Ovary (tissue), 9 donors: ENCODE measurements around the gene ADPRHL1. TPM values are rescaled to one million over a fixed set of nuclear protein-coding genes. Genes with fewer than 3 reads are reported as not detected.
A peak's percentile ranks its signal among the peaks of the same experiment; 100 is the strongest.

ENCODE experiments used
- DNase-seq, 5 donors: peaks; one replicate each; pipeline ENCODE4 v3.0.0-alpha.2; 2019 to 2020
- H3K27ac ChIP-seq, 2 donors: fragments of 200-600 bp; one replicate each; pipeline versions ENCODE4 v1.5.1 to v1.8.0; 2019 to 2022
- H3K27me3 ChIP-seq: fragments of 200-600 bp; one replicate; pipeline ENCODE4 v1.8.0; 2022
- H3K36me3 ChIP-seq: fragments of 200-600 bp; sonication (generic); one replicate; pipeline ENCODE4 v1.5.1; 2019
- H3K4me1 ChIP-seq: one replicate; pipeline ENCODE4 v1.8.1; 2013; ENCODE audit warnings: mild to moderate bottlenecking, moderate library complexity; ENCODE audit not compliant: insufficient read depth
- H3K4me3 ChIP-seq: fragments of 200-600 bp; sonication (generic); one replicate; pipeline ENCODE4 v1.5.1; 2017
- H3K9me3 ChIP-seq, 2 donors: fragments of 200-600 bp in 1 of 2; sonication (generic) in 1 of 2; one replicate each; pipeline versions ENCODE4 v1.5.1 to v1.8.1; 2013 to 2019; ENCODE audit warnings: mild to moderate bottlenecking in 1 of 2, moderate library complexity in 1 of 2
- CTCF ChIP-seq, 3 donors: fragments of 450-650 bp in 2 of 3; fragments of 200-600 bp in 1 of 3; IDR thresholded peaks; one replicate each; pipeline versions ENCODE4 v1.5.1 to v1.8.0; 2016 to 2022; ENCODE audit warnings: antibody characterized with exemption in 3 of 3, mild to moderate bottlenecking in 1 of 3
- EP300 ChIP-seq: sonication (generic); formaldehyde crosslinking; IDR thresholded peaks from one replicate; pipeline ENCODE4 v1.6.1; 2017; ENCODE audit warnings: antibody characterized with exemption
- POLR2A ChIP-seq: fragments of 450-650 bp; IDR thresholded peaks from one replicate; pipeline ENCODE4 v1.6.1; 2017; ENCODE audit warnings: antibody characterized with exemption, mild to moderate bottlenecking, moderate library complexity
- WGBS, 3 donors: extraction: QIAGEN DNeasy Blood & Tissue Kit in 1 of 3; methylation state at CpG; one replicate each; pipeline versions ENCODE4 v1.1.5 to v1.1.7; 2013 to 2017; 5-methylcytosine and 5-hydroxymethylcytosine counted together
- intact Hi-C, 4 donors: fragments of 100-400 bp; cut with DNase I; formaldehyde crosslinking; loops; one replicate each; pipeline versions ENCODE4 v1.11.0 to v1.15.1; 2022 to 2023
- polyA plus RNA-seq, 2 donors: library from polyadenylated mRNA; stranded (reverse); fragments of 200-250 nt in 1 of 2; fragments of 350-450 nt in 1 of 2; fragmentation: Illumina TruSeq in 1 of 2; extraction: RNeasy Lipid Tissue Mini Kit (QIAGEN cat#74804) in 1 of 2; gene quantifications; one replicate each; pipeline ENCODE4 v1.2.3, GENCODE V29; 2013 to 2014
- total RNA-seq, 7 donors: library from RNA; depleted of rRNA in 2 of 7; stranded (reverse); fragments of >200 nt in 2 of 7; fragmentation: NEBNext Ultra II Directional in 3 of 7; extraction: Animal tissue kit (Norgen Biotek cat#: 25700) in 3 of 7; gene quantifications; one replicate each; pipeline versions ENCODE4 v1.1.0 to v1.2.4, GENCODE V29; 2016 to 2023
- donor health status: DM: no; HTN: no; CAD: no; lungs with moderate emphysema.
- donor health status: DM: no; HTN: no; CAD: no.
- donor health status: Bipolar disorder and iron deficiency.
- donor health status: DM: yes; HTN: yes; CAD: no.
- donor health status: DM: no; HTN: no; CAD: no.
- donor health status: DM: yes; HTN: yes; CAD: no.

Gene ADPRHL1
- total and polyA plus RNA-seq, 9 donors, result 1.6 to 5.0 (median 2.2) TPM

- Histone ChIP-seq H3K4me1 (peaks cover 3% of the 10 kb centered on the region), H3K36me3 (no peaks in the 10 kb centered on the region), H3K27me3 (no peaks in the 10 kb centered on the region), H3K27ac (no peak overlapping the region), H3K4me3 (no peak overlapping the region), H3K9me3 (no peaks in the 10 kb centered on the region)
- intact Hi-C loops, result no loop called here
- WGBS, 3 donors, result 88 to 93% (median 91%) methylated on average over 18 of the region's 18 CpGs
- TF ChIP-seq CTCF (IDR thresholded peaks at IDR 0.05), result no peak
- TF ChIP-seq POLR2A, result no peak
- no peak for TF ChIP-seq EP300
- DNase-seq, result no peak
Observed at GRCh38 chr13:113419531-113420193, 33.6 kb downstream of the ADPRHL1 start.

DNA sequence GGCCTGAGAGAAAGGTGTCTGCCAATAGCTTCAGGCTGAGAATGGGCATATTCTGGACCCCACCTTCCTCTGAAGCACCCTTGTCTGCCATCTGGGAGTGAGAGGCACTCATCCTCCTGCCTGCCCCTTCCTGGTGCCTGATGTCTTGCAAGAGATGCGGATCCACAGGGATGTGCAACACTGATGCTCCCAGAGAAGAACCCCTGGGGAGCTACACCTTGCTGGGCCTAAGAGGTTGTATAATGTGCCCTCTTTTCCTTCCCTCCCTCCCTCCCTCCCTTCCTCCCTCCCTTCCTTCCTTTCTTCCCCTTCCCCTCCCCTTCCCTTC lies 34.6 kb downstream of the ADPRHL1 start:
- DNase-seq, result no peak
- Histone ChIP-seq H3K36me3 (no peaks in the 10 kb centered on the region), H3K27me3 (no peaks in the 10 kb centered on the region), H3K9me3 (no peaks in the 10 kb centered on the region), H3K27ac (no peak overlapping the region), H3K4me1 (peaks cover 3% of the 10 kb centered on the region), H3K4me3 (no peak overlapping the region)
- TF ChIP-seq POLR2A (no peak), EP300 (no peak), CTCF (IDR thresholded peaks at IDR 0.05) (no peak)
- WGBS, 3 donors, result 89 to 100% (median 95%) methylated on average over 1 of the region's 1 CpG
- intact Hi-C loops, result no loop called here

DNA sequence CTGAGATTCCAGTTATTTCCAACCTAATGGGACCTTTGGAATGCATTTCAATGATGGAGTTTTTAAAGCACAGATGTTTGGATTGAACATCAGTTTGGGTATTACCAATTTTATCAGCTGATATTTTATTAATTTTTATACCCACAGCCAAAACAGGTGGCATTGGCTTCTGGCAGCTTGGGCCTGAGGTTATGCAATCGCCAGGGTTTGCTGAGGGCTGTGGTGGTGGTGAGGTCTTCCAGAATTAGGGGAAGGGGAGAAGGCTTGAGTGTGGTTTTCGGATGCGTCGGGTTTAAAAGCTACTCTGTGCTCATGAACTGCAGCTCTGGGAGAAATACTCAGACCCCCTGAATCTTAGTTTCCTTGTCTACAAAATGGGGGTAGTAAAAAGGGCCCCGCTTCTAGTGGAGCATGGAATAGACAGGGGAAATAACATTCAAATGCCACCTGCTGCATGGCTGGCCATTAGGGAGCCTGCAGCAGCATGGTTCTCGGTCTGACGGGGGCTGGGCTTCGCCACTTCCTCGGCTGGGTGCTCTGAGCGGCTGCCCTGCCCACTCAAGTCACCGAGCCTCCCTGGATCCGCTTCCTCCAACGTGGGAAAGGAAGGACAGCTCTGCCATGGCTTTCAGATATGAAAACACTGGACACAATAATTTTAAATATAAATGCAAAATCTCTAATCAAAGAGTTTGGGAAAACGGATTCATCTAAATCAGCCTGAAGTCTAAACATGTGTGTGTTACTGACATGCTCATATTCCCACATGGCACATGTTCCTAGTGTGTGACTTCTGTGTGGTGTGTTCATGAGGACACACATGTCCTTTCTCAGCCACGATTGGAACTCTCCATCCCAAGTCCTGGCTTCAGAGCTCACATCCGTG lies 35.2 kb downstream of the ADPRHL1 start:
- H3K27ac ChIP-seq, result no peak overlapping the region
- H3K4me1 ChIP-seq, result peaks cover 3% of the 10 kb centered on the region
- H3K9me3 ChIP-seq, result no peaks in the 10 kb centered on the region
- no peaks in the 10 kb centered on the region for H3K36me3 ChIP-seq
- H3K4me3 ChIP-seq, result no peak overlapping the region
- no peak for DNase-seq
- intact Hi-C loops, result no loop called here
- TF ChIP-seq POLR2A (no peak), EP300 (no peak), CTCF (IDR thresholded peaks at IDR 0.05) (no peak)
- no peaks in the 10 kb centered on the region for H3K27me3 ChIP-seq
- WGBS, 3 donors, result 55 to 65% (median 63%) methylated on average over 16 of the region's 16 CpGs

GRCh38 chr13:113417008-113417751 lies 36.1 kb downstream of the ADPRHL1 start:
- DNase-seq, result peak in 1 of 5 donors; percentile 7
- Histone ChIP-seq H3K9me3 (no peaks in the 10 kb centered on the region), H3K27ac (no peak overlapping the region), H3K36me3 (no peaks in the 10 kb centered on the region), H3K27me3 (no peaks in the 10 kb centered on the region), H3K4me1 (peaks cover 3% of the 10 kb centered on the region), H3K4me3 (no peak overlapping the region)
- intact Hi-C loops, result no loop called here
- 71 to 78% (median 75%) methylated on average over 28 of the region's 28 CpGs for WGBS, 3 donors
- TF ChIP-seq CTCF (IDR thresholded peaks at IDR 0.05) (no peak), POLR2A (no peak), EP300 (no peak)
